Endodermal cell (in vitro differentiated cells): ENCODE results near the gene ENAH. TPM values are rescaled to one million over a fixed set of nuclear protein-coding genes. Genes with fewer than 3 reads are reported as not detected.

Source experiments
- DNase-seq: peaks from one replicate; pipeline ENCODE4 v3.0.0-alpha.2; 2017
- H3K27ac ChIP-seq: 2 replicates; pipeline ENCODE4 v1.5.1; 2013; ENCODE audit warnings: mild to moderate bottlenecking, low read depth, low read length, moderate library complexity
- H3K27me3 ChIP-seq: 2 replicates; pipeline ENCODE4 v1.6.1; 2013; ENCODE audit warnings: mild to moderate bottlenecking, low read length, moderate library complexity; ENCODE audit not compliant: insufficient read depth, control insufficient read depth, poor library complexity, severe bottlenecking
- H3K36me3 ChIP-seq: 2 replicates; pipeline ENCODE4 v1.7.0; 2013; ENCODE audit warnings: mild to moderate bottlenecking, low read length, moderate library complexity; ENCODE audit not compliant: control insufficient read depth, insufficient read depth
- H3K4me1 ChIP-seq: one replicate; pipeline ENCODE4 v1.7.0; 2013; ENCODE audit warnings: low read length; ENCODE audit not compliant: control insufficient read depth, insufficient read depth
- H3K4me3 ChIP-seq: 2 replicates; pipeline ENCODE4 v1.5.1; 2013; ENCODE audit warnings: mild to moderate bottlenecking, low read length, moderate library complexity
- H3K9ac ChIP-seq: 2 replicates; pipeline ENCODE4 v1.6.1; 2013; ENCODE audit warnings: mild to moderate bottlenecking, low read length, moderate library complexity; ENCODE audit not compliant: poor library complexity, severe bottlenecking; ENCODE audit errors: extremely low read depth
- H3K9me3 ChIP-seq: 2 replicates; pipeline ENCODE4 v1.6.1; 2013; ENCODE audit warnings: mild to moderate bottlenecking, low read length, moderate library complexity; ENCODE audit not compliant: control insufficient read depth
- H3K27ac Mint-ChIP-seq: 2 replicates; pipeline ENCODE4 v1.8.0; 2020; ENCODE audit warnings: mixed read lengths
- H3K27me3 Mint-ChIP-seq: 2 replicates; pipeline ENCODE4 v1.8.0; 2021; ENCODE audit warnings: mild to moderate bottlenecking, mixed read lengths; ENCODE audit not compliant: insufficient read depth
- H3K36me3 Mint-ChIP-seq: 2 replicates; pipeline ENCODE4 v1.8.0; 2020; ENCODE audit warnings: low read depth, mixed read lengths
- H3K4me1 Mint-ChIP-seq: 2 replicates; pipeline ENCODE4 v1.8.0; 2020; ENCODE audit warnings: mixed read lengths
- H3K4me3 Mint-ChIP-seq: 2 replicates; pipeline ENCODE4 v1.8.0; 2020; ENCODE audit warnings: mild to moderate bottlenecking, moderate library complexity, mixed read lengths
- H3K9me3 Mint-ChIP-seq: 2 replicates; pipeline ENCODE4 v1.8.0; 2020; ENCODE audit warnings: mild to moderate bottlenecking, mixed read lengths
- WGBS, 2 experiments: methylation state at CpG; one replicate each; pipeline versions ENCODE4 v1.1.5 to v1.1.7; 2013; ENCODE audit warnings: missing lambda C conversion rate in 2 of 2, mixed read lengths in 1 of 2; ENCODE audit not compliant: insufficient coverage in 1 of 2, insufficient read length in 1 of 2; 5-methylcytosine and 5-hydroxymethylcytosine counted together
- long read RNA-seq, 4 experiments: library from polyadenylated mRNA in 2 of 4; library from RNA in 1 of 4; library from capped mRNA in 1 of 4; stranded (forward) in 3 of 4; unstranded in 1 of 4; transcript quantifications; one replicate each; pipeline ENCODE4 v2.0.0, GENCODE V29; 2020 to 2021; ENCODE audit warnings: inconsistent platforms in 1 of 4
- polyA plus RNA-seq, 2 experiments: library from polyadenylated mRNA; stranded (reverse); fragments of 50-300 nt; gene quantifications; one replicate each; pipeline ENCODE4 v1.2.3, GENCODE V29; 2013
- total RNA-seq, 2 donors: library from RNA; stranded (reverse); fragmentation: NEBNext Ultra II Directional in 1 of 2; extraction: Animal tissue kit (Norgen Biotek cat#: 25700) in 1 of 2; gene quantifications; 2 replicates in 1 of 2; 3 replicates in 1 of 2; pipeline ENCODE4 v1.2.1, GENCODE V29; 2021
- TF ChIP-seq, protein P1 (sequence below): fragments of 200-600 bp; sonication (generic); conservative IDR thresholded peaks from 2 replicates; pipeline ENCODE4 v1.5.0; 2021; ENCODE audit warnings: antibody characterized with exemption, mild to moderate bottlenecking

The ENAH gene
- 100 to 1,000 TPM; 263 to 267 TPM for total RNA-seq
- 152 TPM for polyA plus RNA-seq (2013, experiment 1 of 2)
- polyA plus RNA-seq (2013, experiment 2 of 2): 153 TPM
- long read RNA-seq, experiment 1, partial matches to known transcripts: 21 of 74 reads
- long read RNA-seq, experiment 1, other reads (novel, unspliced or antisense): 53 of 74 reads
- long read RNA-seq, experiment 2, full-length matches to known transcripts: 104 of 226 reads
- long read RNA-seq, experiment 2, partial matches to known transcripts: 33 of 226 reads
- long read RNA-seq, experiment 2, other reads (novel, unspliced or antisense): 89 of 226 reads
- long read RNA-seq, experiment 3, partial matches to known transcripts: 2 of 25 reads
- long read RNA-seq, experiment 3, other reads (novel, unspliced or antisense): 22 of 25 reads
- long read RNA-seq, experiment 4, partial matches to known transcripts: 1 of 37 reads
- long read RNA-seq, experiment 4, other reads (novel, unspliced or antisense): 36 of 37 reads

GRCh38 chr1:225652729-225653462 lies at the start of gene ENAH:
TSS of gene ENAH (minus strand) at chr1:225653123. CDS start at chr1:225652690, 433 bp downstream.
- peak within 1 kb of the TSS; percentile 98 for H3K27ac ChIP-seq
- peaks cover 7% of the 10 kb centered on the region for H3K36me3 ChIP-seq
- Mint-ChIP-seq H3K4me1 (peaks cover 28% of the 10 kb centered on the region), H3K27me3 (no peaks in the 10 kb centered on the region), H3K4me3 (peak within 1 kb of the TSS; percentile 98), H3K9me3 (no peaks in the 10 kb centered on the region), H3K36me3 (peaks cover 5% of the 10 kb centered on the region), H3K27ac (peak within 1 kb of the TSS; percentile 97)
- no peaks in the 10 kb centered on the region for H3K9me3 ChIP-seq
- 0 to 4% methylated on average over 5 to 64 of the region's 90 CpGs for WGBS, 2 experiments
- TF ChIP-seq, protein P1, sequence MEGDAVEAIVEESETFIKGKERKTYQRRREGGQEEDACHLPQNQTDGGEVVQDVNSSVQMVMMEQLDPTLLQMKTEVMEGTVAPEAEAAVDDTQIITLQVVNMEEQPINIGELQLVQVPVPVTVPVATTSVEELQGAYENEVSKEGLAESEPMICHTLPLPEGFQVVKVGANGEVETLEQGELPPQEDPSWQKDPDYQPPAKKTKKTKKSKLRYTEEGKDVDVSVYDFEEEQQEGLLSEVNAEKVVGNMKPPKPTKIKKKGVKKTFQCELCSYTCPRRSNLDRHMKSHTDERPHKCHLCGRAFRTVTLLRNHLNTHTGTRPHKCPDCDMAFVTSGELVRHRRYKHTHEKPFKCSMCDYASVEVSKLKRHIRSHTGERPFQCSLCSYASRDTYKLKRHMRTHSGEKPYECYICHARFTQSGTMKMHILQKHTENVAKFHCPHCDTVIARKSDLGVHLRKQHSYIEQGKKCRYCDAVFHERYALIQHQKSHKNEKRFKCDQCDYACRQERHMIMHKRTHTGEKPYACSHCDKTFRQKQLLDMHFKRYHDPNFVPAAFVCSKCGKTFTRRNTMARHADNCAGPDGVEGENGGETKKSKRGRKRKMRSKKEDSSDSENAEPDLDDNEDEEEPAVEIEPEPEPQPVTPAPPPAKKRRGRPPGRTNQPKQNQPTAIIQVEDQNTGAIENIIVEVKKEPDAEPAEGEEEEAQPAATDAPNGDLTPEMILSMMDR: no peak
- peaks cover 6% of the 10 kb centered on the region for H3K4me1 ChIP-seq
- no peaks in the 10 kb centered on the region for H3K27me3 ChIP-seq
- peak within 1 kb of the TSS; percentile 92 for H3K9ac ChIP-seq
- peak; percentile 91 for DNase-seq
- H3K4me3 ChIP-seq: peak within 1 kb of the TSS; percentile 98

- no peak for DNase-seq
- no peak overlapping the region for H3K4me3 ChIP-seq
- H3K27me3 Mint-ChIP-seq: no peaks in the 10 kb centered on the region
- H3K4me3 Mint-ChIP-seq: no peak overlapping the region
- TF ChIP-seq, protein P1: no peak
- no peak overlapping the region for H3K27ac Mint-ChIP-seq
- peak overlapping the region; percentile 85 for H3K27ac ChIP-seq
- no peaks in the 10 kb centered on the region for H3K27me3 ChIP-seq
- H3K9ac ChIP-seq: no peak overlapping the region
- no peaks in the 10 kb centered on the region for H3K36me3 Mint-ChIP-seq
- H3K4me1 Mint-ChIP-seq: peaks cover 9% of the 10 kb centered on the region
- no peaks in the 10 kb centered on the region for H3K4me1 ChIP-seq
- H3K9me3 Mint-ChIP-seq: no peaks in the 10 kb centered on the region
- 94 to 100% methylated on average over 3 to 4 of the region's 4 CpGs for WGBS, 2 experiments
- no peaks in the 10 kb centered on the region for H3K9me3 ChIP-seq
- H3K36me3 ChIP-seq: no peaks in the 10 kb centered on the region
Observed at GRCh38 chr1:225700889-225701465, 48.1 kb upstream of the ENAH start.

DNA sequence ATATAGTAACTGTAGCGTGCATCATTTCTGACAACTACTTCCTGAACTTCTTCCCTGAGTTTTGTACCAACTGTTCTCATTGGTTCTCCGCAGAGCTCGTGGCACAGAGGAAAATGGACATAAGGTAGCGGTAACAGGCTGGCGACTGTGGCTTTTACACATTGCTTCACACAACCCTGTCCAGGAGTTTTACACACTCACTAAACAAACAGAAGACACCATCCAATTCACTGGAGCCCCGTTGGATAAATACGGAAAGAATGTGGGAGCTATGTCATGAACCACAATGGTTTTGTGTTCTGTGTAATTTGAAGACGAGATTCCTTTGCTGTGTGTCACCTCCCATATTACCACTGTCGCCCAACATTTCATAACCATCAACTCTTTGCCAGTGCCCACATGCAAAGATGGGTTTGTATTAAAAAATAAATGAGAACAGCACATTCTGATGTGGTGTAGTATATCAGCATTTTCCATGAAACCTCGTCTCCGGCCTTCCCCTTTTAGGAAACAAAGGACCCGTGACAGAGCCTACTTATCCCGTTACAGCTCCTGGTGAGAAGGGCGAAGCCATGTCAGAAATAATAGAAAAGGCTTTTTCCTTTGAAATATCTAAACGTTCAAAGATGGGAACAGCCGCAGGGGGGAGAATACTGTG lies 47.4 kb upstream of the ENAH start:
- no peaks in the 10 kb centered on the region for H3K27me3 Mint-ChIP-seq
- no peaks in the 10 kb centered on the region for H3K9me3 Mint-ChIP-seq
- Histone ChIP-seq H3K4me1 (peaks cover 4% of the 10 kb centered on the region), H3K4me3 (no peak overlapping the region), H3K9ac (no peak overlapping the region), H3K36me3 (no peaks in the 10 kb centered on the region), H3K9me3 (peaks cover 4% of the 10 kb centered on the region), H3K27me3 (no peaks in the 10 kb centered on the region), H3K27ac (peak overlapping the region; percentile 85)
- no peak for DNase-seq
- TF ChIP-seq, protein P1: no peak
- H3K27ac Mint-ChIP-seq: no peak overlapping the region
- H3K36me3 Mint-ChIP-seq: no peaks in the 10 kb centered on the region
- no peak overlapping the region for H3K4me3 Mint-ChIP-seq
- peaks cover 10% of the 10 kb centered on the region for H3K4me1 Mint-ChIP-seq
- 84 to 88% methylated on average over 11 to 15 of the region's 16 CpGs for WGBS, 2 experiments
